ENCODE data around the gene TMEM163. TPM values are rescaled to one million over a fixed set of nuclear protein-coding genes. Genes with fewer than 3 reads are reported as not detected.

TMEM163 gene
- total RNA-seq, 1 experiment from 2014 or later = 2.5 TPM

- no peaks in the 10 kb centered on the region for H3K27me3 Mint-ChIP-seq (ENCODE audit: unreplicated experiment)
- H3K9me3 Mint-ChIP-seq (ENCODE audit: low read depth, unreplicated experiment) = no peaks in the 10 kb centered on the region
- intact Hi-C loops (cut with micrococcal nuclease; ENCODE audit: unreplicated experiment) = no loop called here
- TF ChIP-seq, protein P1, sequence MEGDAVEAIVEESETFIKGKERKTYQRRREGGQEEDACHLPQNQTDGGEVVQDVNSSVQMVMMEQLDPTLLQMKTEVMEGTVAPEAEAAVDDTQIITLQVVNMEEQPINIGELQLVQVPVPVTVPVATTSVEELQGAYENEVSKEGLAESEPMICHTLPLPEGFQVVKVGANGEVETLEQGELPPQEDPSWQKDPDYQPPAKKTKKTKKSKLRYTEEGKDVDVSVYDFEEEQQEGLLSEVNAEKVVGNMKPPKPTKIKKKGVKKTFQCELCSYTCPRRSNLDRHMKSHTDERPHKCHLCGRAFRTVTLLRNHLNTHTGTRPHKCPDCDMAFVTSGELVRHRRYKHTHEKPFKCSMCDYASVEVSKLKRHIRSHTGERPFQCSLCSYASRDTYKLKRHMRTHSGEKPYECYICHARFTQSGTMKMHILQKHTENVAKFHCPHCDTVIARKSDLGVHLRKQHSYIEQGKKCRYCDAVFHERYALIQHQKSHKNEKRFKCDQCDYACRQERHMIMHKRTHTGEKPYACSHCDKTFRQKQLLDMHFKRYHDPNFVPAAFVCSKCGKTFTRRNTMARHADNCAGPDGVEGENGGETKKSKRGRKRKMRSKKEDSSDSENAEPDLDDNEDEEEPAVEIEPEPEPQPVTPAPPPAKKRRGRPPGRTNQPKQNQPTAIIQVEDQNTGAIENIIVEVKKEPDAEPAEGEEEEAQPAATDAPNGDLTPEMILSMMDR (IDR thresholded peaks at IDR 0.05; ENCODE audit: unreplicated experiment) = no peak
- CTCF ChIA-PET = no interaction called here
- no TSS peak for BruUV-seq (replicated peaks)
- no peaks in the 10 kb centered on the region for H3K4me1 Mint-ChIP-seq (ENCODE audit: low read depth, unreplicated experiment)
- no peak for DNase-seq
- H3K27ac Mint-ChIP-seq (ENCODE audit: unreplicated experiment) = no peak overlapping the region
- no peak overlapping the region for H3K4me3 Mint-ChIP-seq (ENCODE audit: low read depth, unreplicated experiment)
- H3K36me3 Mint-ChIP-seq (ENCODE audit: insufficient read depth, unreplicated experiment) = no peaks in the 10 kb centered on the region
Measured at GRCh38 chr2:134498654-134499053, 220.1 kb downstream of the TMEM163 start.

GRCh38 chr2:134493797-134494196 is 225.0 kb downstream of the TMEM163 start:
- TF ChIP-seq, protein P1 (IDR thresholded peaks at IDR 0.05; ENCODE audit: unreplicated experiment) = no peak
- H3K4me1 Mint-ChIP-seq (ENCODE audit: low read depth, unreplicated experiment) = no peaks in the 10 kb centered on the region
- CTCF ChIA-PET = no interaction called here
- H3K27ac Mint-ChIP-seq (ENCODE audit: unreplicated experiment) = no peak overlapping the region
- intact Hi-C loops (cut with micrococcal nuclease; ENCODE audit: unreplicated experiment) = no loop called here
- no peak overlapping the region for H3K4me3 Mint-ChIP-seq (ENCODE audit: low read depth, unreplicated experiment)
- no peak for DNase-seq
- H3K27me3 Mint-ChIP-seq (ENCODE audit: unreplicated experiment) = no peaks in the 10 kb centered on the region
- no peaks in the 10 kb centered on the region for H3K36me3 Mint-ChIP-seq (ENCODE audit: insufficient read depth, unreplicated experiment)
- H3K9me3 Mint-ChIP-seq (ENCODE audit: low read depth, unreplicated experiment) = no peaks in the 10 kb centered on the region
- BruUV-seq (replicated peaks) = no TSS peak

DNA sequence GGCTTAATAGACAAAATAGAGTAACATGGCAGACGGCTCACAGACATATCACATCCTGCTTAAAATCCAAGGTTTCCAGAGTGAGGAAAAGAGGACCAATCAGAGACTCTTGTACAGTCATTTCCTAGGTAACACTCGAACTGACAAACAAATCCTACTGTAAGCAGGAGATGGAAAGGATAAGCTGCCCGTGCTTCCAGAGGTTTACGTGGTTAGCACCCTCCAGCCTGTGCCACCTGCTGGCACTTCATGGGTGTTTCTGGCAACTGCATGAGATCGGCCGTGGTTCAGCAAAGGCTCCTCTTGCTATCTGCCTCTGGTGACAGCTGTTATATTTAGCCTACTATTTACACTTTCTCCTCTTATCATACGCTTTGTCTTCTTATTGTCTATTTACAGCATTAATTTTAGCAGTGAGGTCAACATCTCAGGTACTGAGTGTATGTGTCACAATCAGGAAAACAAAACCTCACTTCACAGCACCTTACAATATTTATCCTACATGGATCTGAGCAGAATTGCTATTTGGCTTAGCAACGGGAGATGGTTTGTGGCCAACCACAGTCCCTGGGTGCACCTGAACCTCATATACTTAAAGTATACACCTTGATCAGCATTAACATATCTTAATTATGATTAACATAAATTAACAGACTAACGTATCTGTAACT is 226.9 kb downstream of the TMEM163 start:
- H3K4me3 Mint-ChIP-seq (ENCODE audit: low read depth, unreplicated experiment) = no peak overlapping the region
- CTCF ChIA-PET = no interaction called here
- H3K36me3 Mint-ChIP-seq (ENCODE audit: insufficient read depth, unreplicated experiment) = no peaks in the 10 kb centered on the region
- H3K4me1 Mint-ChIP-seq (ENCODE audit: low read depth, unreplicated experiment) = no peaks in the 10 kb centered on the region
- BruUV-seq (replicated peaks) = no TSS peak
- intact Hi-C loops (cut with micrococcal nuclease; ENCODE audit: unreplicated experiment) = no loop called here
- no peaks in the 10 kb centered on the region for H3K9me3 Mint-ChIP-seq (ENCODE audit: low read depth, unreplicated experiment)
- no peak overlapping the region for H3K27ac Mint-ChIP-seq (ENCODE audit: unreplicated experiment)
- TF ChIP-seq, protein P1 (IDR thresholded peaks at IDR 0.05; ENCODE audit: unreplicated experiment) = no peak
- peak; percentile 8 for DNase-seq
- no peaks in the 10 kb centered on the region for H3K27me3 Mint-ChIP-seq (ENCODE audit: unreplicated experiment)

DNA sequence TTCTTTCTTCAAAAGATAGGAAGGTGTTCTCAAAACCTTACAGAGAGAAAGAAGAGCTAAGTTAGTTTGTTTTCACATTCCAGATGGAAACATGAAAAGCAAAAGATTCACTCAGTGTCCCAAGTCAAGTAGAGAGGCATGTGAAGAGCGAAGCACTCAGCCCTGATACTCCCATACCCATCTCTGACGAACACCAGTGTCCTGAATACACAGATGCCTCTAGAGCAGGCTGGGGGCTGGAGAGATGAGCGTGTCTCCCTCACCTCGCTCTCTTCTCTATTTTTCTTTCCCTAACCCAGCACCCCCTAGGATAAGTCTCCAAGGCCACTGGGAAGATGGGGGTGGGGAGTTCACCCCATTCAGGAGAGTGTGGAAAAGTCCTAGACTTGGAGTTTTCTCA is 227.8 kb downstream of the TMEM163 start:
- no TSS peak for BruUV-seq (replicated peaks)
- intact Hi-C loops (cut with micrococcal nuclease; ENCODE audit: unreplicated experiment) = no loop called here
- Mint-ChIP-seq H3K4me3 (ENCODE audit: low read depth, unreplicated experiment) (no peak overlapping the region), H3K27ac (ENCODE audit: unreplicated experiment) (no peak overlapping the region), H3K36me3 (ENCODE audit: insufficient read depth, unreplicated experiment) (no peaks in the 10 kb centered on the region), H3K27me3 (ENCODE audit: unreplicated experiment) (no peaks in the 10 kb centered on the region), H3K9me3 (ENCODE audit: low read depth, unreplicated experiment) (no peaks in the 10 kb centered on the region), H3K4me1 (ENCODE audit: low read depth, unreplicated experiment) (no peaks in the 10 kb centered on the region)
- TF ChIP-seq, protein P1 (IDR thresholded peaks at IDR 0.05; ENCODE audit: unreplicated experiment) = no peak
- CTCF ChIA-PET = no interaction called here
- no peak for DNase-seq

Data from Calu3 (cell line).